OCI-LY3 (cell line): Measurements from ENCODE around the gene PLEK.

ENCODE experiments used
- EZH2phosphoT487 ChIP-seq: fragments of 200-600 bp; shearing (Covaris generic); IDR thresholded peaks from 2 replicates; pipeline ENCODE4 v1.6.1; 2018; ENCODE audit warnings: antibody characterized with exemption, mixed run types, low read depth
- TF ChIP-seq, protein P1 (sequence below): fragments of 200-600, 300-600 bp; sonication (generic); IDR thresholded peaks from 2 replicates; pipeline ENCODE4 v1.5.1; 2014; ENCODE audit warnings: antibody characterized with exemption, low read length, low read depth

DNA sequence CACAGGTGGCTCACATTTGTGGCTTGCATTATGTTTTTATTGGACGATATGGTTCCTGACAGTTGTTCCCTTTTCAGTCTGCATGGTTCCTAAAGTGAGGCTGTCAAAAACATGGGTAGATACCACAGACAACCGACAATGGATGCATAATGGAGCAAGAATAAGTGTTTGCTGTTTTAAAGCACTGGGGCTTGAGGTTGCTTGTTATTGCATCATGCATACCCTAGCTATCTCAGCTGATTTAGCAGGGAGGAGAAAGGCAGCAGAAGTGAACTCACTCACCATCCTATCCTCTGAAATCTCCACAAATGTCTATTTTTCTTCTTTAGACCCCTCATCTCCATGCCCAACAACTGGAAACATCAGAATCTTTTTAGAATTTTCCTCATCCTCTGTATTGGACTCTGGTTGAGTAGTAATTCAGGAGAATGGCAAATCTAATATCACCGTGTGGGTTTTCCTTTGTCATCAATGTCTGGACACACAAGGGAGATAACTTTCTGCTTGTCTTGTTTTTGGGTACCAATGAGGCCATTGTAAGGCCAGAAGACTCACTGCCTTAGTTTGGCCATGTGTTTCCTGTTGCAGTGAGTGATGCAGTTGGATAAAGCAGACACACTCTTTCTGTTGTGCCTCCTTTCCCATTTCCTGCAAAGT lies 55.3 kb downstream of the PLEK start:
- TF ChIP-seq, protein P1, sequence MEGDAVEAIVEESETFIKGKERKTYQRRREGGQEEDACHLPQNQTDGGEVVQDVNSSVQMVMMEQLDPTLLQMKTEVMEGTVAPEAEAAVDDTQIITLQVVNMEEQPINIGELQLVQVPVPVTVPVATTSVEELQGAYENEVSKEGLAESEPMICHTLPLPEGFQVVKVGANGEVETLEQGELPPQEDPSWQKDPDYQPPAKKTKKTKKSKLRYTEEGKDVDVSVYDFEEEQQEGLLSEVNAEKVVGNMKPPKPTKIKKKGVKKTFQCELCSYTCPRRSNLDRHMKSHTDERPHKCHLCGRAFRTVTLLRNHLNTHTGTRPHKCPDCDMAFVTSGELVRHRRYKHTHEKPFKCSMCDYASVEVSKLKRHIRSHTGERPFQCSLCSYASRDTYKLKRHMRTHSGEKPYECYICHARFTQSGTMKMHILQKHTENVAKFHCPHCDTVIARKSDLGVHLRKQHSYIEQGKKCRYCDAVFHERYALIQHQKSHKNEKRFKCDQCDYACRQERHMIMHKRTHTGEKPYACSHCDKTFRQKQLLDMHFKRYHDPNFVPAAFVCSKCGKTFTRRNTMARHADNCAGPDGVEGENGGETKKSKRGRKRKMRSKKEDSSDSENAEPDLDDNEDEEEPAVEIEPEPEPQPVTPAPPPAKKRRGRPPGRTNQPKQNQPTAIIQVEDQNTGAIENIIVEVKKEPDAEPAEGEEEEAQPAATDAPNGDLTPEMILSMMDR = no peak
- no peak for TF ChIP-seq EZH2phosphoT487
